AG08395 (cell line): ENCODE data around the gene BCL2.

Experiments
- DNase-seq: peaks from one replicate; pipeline ENCODE4 v3.0.0; 2012; ENCODE audit warnings: mixed read lengths, low spot score

The BCL2 gene

DNA sequence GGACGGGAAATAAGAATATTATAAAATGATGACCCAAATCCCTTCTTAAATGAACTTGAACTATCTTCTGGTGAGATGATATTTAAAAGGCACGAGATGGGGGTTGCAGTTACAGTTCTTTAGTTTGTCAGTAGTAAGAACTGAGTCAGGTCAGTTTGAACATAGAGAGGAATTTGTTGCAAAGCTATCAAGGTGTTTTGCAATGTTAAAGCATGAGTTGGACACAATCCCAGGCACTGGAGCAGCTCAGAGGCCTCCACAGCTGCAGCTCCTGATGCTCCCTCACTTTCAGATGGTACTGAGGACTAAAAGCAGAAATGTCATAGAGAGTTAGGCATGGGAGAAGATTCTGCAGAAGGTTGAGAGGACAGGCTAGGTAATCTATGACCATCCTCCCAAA, 236.0 kb downstream of the BCL2 start:
- DNase-seq = no peak

DNA sequence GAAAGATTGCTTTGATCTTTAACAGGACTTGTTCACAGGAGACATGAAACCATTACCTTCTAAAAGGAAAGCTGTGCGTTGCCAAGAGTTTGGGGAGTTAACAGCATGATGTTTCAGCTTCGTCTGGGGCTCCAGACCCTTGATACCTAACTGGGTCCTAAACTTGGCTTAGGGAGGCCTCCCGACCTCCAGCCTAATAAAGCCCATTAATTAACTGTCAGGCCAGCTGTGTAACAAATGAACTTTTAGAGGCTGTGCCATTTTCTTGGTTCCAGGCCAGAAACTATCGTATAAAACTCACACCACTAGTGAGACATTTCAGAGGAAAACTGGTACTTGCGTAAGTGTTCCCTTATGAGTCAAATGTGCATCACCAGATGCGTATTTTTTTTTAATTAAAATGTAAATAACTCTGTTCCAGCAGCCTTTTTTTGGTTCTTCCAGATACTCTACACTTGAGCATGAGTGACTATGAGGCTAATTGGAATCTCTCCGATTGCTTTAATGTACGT, 236.5 kb downstream of the BCL2 start:
- DNase-seq = no peak

DNA sequence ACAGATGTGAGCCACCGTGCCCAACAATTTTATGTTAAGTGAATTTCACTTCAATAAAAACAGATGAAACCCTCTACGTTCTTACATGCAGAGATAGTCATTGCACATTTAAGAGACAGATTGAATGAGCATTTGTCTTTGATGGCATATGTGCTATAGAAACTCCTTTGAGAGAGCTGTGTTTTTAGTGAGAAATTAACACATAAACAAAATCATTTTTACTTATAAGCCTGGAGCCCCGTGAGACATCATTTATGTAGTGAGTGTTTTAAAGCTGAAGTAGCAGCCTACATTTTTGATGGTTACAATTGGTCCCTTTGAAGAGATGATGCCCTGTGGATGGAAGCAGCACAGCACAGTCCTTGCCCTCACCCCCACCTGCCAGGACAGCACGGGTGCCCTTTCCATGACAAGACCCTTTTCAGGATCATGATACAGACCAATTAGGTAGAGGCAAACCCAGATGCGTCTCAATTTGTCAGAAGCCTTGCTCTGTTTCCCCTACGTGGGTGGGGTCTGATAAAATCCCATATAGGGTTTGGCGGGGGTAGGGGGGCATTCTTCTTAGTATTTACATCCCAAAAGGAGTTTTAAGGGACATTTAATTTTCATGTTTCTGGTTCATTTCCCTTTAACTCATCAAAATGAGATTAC, 237.1 kb downstream of the BCL2 start:
- no peak for DNase-seq

DNA sequence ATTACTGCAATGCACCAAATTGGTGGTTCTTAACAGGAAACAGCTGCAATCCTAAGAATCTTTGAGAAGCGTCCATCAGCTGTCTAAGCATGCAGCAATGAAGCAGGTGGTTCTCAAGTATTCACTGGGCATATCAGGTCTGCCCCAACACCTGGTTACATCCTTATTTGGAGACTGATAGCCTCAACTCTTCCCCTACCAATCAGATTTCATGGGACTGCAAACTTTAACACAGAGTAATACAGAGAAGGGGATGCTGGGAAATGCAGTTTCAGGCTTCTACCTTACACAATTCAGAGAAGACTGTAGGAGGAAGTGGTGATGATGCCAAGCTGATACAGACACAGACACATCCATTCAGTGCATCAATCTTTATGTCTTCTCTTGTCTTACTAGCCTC, 240.5 kb downstream of the BCL2 start:
- DNase-seq = no peak

DNA sequence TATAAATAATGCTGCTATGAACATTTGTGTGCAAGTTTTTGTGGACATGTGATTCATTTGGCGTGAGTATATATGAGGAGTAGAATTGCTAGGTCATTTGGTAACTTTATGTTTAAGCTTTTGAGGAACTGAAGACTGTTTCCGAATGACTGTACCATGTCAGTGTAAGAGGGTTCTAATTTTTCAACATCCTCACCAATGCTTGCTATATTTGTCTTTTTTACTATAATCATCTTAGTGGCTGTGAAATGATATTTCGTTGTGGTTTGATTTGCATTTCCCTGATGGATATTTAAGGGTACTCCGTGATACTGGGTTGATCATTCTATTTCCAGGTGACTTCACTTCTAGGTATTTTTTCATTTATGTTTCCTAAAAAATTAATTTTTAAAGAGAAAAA, 241.1 kb downstream of the BCL2 start:
- no peak for DNase-seq

DNA sequence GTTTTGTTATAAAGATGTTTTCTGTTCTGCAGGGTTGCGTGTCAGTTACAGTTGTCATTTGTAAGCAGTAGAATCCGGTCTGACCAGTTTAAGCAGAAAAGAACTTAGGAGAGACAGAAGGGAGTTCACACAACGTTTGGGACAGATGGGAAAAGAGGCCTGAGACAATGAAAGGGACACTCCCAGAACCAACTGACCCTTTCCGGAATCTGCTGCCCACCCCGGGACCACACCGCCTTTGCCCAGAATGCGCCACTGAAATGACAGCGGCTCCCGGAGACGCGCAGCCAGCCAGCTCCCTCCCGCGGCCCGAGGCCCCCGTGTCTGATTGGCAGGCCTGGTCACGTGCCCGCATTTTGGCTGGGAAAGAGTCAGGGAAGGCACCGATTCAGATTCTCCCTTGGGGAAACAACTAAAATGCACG, 244.6 kb downstream of the BCL2 start:
- DNase-seq = peak; percentile 86

DNA sequence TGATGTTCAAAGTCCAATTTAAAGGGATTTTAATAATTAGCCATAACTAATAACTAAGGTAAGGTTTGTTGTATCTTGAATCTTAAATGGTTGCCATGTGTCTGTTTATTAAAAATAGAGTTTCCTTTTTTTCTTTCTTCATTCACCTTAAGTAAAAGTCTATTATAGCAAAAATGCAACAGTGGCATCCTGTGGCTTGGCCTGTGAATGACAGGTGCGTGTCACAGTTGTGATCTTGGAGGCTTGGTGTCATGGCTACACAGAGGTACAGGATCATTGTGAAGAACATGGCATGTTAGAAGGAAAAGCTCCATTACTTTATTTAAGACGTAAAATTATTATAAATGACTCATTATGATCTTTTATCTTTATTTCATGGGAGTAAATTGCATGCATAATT, 246.1 kb downstream of the BCL2 start:
- DNase-seq = no peak
